CD4-positive, alpha-beta T cell treated with Interleukin-15 for 1 hour (primary cell): ENCODE measurements around the gene RPS24.

Source experiments
- DNase-seq: peaks from one replicate; pipeline ENCODE4 v3.0.0-alpha.2; 2020

Gene RPS24

GRCh38 chr10:78028438-78029268, 5.0 kb upstream of the RPS24 start:
- DNase-seq = no peak

DNA sequence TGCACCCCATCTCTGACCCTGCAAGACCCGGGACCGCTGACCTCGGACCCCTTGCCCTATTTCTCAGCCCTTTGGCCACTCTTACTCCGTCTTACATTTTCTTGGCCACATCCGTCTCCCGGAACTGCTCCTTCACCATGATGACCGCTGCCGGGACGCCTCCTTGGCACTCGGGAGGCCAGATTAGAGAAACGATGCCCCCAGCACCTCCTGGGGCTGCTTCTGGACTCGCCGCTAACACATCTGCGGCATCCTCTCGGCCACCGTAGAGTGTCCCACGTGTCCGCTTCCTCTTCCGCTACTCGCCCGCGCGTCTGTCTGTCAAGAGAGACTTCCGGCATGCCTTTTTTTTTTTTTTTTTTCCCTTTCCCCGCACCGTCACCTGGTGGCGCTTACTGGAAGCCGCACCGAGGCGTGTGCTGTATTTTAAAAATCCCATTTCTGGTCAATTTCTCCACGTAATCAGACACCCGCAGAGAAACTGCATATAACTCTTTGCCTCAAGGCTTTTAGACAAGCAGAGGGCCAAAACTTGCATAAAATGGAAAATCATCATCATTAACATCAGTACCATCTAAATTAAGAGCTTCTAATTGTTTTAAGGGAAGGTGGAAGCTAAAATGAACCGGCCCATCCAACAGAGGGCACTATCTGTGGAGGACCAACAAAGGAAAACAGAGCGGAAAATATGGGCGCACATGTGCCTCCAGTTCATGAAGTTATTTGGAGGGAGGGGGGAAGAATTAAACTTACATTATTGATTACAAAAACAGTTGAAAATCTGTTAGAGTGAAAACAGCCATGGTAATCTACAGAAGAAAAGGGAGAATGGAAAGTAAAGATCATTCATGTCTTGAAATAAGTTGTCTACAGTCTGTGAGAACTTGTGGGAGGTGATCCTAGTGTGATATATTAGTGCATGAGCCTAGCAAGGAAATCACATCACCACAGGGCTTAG, 4.1 kb upstream of the RPS24 start, which contains the start of gene POLR3A:
Gene POLR3A, minus strand, starts transcription at position 247 of the 958 bp plus-strand sequence. Its CDS starts 108 bp downstream, at position 139.
- DNase-seq = peak; percentile 95

DNA sequence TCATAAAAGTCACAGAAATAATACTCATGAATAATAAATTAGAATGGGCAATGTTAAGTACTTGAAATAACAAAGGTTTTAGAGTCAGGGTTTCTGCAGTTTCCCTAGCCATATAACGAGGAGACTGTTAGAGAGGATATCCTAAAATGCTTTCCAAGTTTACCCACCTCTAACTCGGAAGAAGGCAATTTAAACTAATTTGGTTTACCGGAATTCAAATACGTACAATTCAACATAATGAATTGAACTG, 351 bp upstream of the RPS24 start:
- no peak for DNase-seq

- DNase-seq = no peak
Observed at GRCh38 chr10:78035025-78035424, 1.4 kb downstream of the RPS24 start.

- no peak for DNase-seq
Observed at GRCh38 chr10:78035437-78035836, 1.8 kb downstream of the RPS24 start.

GRCh38 chr10:78035933-78036583, 2.4 kb downstream of the RPS24 start:
- DNase-seq = no peak

DNA sequence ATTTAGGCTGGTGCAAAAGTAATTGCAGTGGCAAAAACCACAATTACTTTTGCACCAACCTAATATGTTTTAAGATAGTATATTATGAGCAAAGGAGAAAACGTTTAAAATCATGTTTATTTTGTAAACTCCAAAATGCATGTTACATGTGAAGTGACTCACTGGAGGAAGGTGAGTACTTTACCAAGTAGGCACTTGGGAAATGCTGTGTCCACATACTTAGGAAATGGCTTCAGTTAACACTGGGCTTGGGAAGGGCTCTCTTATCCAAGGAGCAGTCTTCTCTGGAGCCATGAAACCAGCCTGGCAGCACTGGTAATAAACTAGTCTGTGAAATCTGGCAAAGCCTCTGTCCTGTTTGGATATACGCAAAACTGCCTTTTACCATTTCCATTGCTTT, 4.4 kb downstream of the RPS24 start:
- DNase-seq = no peak

DNA sequence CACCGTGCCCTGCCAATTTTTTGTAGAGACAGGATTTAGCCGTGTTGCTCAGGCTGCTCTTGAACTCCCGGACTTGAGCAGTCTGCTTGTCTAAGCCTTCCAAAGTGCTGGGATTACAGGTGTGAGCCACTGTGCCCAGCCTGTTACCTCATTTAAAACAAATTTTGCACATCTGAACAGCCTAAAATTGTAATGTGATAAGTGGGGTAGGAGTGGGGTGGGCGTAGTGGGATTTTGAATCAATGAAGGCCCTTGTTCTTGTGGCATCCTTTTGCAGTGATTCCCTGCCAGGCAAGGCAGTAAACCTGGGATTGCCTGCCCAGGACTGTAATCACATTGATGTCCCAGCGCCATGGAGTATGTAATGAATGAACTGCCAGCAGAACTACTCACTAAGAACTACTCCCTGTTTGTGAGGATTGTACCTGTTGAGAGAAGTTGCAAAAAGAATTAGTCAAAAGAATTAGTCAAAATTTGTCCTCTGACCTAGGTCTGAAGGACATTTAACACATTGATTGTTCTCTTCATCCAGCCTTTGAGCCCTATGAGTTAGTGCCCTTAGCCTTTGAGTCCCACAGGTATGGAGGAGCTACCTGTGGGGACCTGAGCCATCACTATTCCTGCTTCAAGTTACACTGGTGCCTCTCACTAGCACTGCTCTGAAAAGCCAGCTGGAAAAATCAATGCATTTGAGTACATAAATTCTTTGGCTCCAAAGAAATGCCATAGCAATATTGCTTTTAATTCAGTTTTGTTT, 5.3 kb downstream of the RPS24 start:
- no peak for DNase-seq

DNA sequence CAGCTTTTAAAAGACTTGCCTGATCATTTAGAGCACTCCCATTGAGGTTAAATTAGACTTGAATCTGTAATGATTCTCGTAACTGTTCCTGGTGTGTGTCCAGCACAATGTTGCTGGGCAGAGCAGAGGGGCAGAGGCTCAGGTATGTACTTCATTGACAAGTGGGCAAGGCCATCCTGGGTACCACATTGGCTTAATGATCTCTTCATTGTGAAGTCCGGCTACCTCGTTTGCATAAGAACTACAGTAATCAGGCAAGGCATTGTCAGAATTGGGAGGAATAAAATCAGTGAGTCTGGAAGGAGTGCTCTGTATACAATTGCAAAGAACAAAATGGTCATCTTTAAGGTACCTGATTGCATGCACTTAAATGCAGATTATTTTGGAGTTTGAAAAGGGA, 6.1 kb downstream of the RPS24 start:
- DNase-seq = no peak

DNA sequence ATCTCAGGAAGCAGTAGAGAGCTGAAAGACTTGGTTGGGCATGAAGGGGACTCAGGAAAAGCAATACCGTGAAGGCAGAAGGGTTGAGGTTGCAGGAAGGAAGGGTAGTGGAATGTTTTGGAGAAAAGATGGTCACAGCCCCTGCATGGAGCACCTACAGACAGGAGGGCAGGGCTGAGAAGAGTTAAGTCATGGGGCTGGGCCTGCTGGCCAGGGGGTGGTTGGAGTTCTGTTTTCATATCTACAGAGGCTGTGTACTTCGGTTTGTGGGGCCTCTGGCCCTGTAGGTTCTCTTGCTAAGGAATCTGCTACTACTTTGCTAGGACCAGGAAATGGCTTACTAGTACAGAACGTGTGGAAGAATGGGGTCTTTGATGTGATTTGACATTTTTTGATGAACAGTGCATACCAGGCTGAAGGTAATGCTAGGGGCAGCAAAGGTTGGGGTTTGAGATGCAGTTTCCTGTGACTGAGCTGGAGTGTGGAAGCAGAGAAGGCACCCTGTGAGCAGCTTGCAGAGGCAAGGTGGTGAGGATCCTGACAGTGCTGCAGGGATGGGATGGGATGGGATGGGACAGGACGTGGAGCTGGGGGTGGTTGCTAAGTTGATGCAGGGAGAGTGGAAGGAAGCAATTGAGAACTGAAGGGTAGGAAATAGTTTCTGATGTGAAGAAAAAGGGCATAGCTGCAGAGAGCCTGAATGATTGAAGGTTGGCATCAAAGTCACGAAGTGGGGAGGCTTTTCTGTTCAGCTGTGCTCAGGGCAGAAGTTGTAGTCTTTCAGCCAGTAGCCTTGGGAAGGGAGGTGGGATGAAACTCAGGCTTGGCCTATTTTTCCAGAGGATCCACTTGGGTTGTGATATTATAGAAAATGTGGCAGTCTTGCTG, 7.8 kb downstream of the RPS24 start:
- no peak for DNase-seq

DNA sequence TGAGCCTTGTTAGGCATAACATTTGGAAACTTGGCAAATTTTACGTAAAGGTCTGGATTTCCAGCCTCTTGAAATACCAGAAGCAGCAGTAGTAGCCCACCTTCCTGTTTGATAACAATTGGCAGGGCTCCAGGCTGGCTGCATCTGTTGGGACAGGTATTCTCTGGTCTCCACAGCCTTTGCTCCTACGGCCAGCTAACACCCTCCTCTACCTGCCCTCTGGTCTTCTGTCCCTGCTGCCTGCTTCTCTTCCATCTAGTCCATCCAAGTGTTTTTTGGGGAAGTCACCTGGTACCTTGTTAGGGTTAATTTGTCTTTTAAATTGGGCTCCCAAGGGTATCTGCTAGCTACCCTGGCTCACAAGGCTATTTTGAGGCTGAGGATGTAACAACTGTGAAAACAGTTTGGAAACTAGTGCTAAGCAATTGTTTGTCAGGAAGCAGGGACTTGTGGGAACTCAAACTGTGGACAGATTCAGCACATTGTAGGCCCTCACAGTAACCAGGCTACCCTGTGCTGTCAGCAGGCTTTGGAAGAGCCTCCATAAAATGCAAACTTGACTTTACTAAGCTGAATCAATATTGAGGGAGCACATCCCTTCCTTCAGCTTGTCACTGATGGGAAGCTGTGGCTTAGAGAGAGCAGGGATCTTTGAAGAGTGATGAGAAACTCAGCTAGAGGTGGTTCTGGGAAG, 8.5 kb downstream of the RPS24 start:
- DNase-seq = no peak

DNA sequence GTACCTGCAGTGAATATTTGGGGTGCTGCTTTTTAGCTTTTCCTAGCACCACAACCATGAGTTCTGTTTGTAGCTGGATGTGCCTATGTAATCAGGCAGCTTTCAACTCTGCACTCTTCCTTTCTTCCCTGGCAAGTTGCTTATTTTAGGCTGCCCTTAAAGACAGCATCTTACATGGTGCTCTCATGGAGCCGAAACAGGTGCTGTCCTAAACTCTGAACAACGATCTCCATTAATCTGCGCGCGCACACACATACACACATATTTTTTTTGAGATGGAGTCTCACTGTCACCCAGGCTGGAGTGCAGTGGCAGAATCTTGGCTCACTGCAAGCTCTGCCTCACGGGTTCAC, 9.1 kb downstream of the RPS24 start:
- no peak for DNase-seq

GRCh38 chr10:78044179-78044578, 10.5 kb downstream of the RPS24 start:
- DNase-seq = no peak

DNA sequence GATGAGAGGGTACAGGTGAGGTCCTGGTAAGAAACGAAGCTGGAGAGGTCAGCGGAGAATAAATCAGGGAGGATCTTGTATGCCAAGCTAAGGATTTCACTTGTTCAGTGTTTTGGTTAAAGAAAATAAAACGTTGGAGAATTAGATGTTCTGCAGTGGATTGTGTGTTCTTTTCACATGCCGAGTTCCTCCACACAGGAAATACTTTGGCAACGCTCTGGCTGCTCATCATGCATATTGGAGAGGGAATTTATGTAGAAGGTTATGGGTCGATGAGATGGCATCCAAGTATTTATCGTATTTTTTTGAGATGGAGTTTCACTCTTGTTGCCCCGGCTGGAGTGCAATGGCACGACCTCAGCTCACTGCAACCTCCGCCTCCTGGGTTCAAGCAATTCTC, 11.0 kb downstream of the RPS24 start:
- DNase-seq = no peak

GRCh38 chr10:78045237-78045636, 11.6 kb downstream of the RPS24 start:
- DNase-seq = no peak

DNA sequence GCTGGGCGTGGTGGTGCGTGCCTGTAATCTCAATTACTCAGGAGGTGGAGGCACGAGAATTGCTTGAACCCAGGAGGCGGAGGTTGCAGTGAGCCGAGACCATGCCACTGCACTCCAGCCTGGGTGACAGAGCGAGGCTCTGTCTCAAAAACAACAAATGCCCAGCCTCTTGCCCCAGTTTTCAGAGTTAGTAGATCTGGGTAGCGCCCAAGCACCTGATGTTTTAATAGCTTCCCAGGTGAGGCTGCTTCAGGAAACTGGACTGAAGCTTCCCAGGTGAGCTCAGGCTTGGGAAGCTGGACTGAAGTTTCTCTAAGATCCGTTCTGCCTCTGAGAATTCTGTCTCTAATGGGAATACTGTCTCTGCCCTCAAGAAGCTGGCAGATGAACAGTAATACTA, 12.2 kb downstream of the RPS24 start:
- DNase-seq = no peak

- DNase-seq = no peak
Observed at GRCh38 chr10:78046711-78047269, 13.1 kb downstream of the RPS24 start.

DNA sequence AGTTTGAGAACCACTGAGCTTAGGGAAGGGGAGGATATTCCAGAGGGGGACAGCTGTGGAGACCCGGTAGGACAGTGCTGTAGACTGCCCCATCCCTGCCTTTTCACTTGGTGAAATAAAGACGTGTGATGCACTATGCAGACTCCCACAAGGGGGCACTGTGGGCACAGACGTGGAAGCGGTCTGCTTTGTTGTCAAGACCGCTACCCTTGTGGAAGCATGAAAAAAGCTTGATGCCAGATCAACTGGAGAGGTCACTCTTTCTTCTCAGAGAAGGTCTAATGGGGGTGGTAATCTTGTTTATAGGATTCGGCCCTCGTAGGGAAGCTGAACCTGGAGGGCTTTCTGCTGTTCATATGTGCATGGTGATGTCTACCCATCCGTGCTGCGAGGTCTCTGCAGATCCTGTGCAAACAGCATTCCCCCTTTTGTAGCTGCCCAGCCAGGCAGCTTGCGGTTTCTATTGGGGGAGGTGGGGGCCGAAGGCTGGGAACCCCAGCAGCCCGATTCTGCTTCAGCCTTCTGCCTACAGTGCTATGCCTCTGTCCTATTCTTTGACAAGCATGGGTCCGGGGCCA, 13.7 kb downstream of the RPS24 start:
- DNase-seq = peak; percentile 68

DNA sequence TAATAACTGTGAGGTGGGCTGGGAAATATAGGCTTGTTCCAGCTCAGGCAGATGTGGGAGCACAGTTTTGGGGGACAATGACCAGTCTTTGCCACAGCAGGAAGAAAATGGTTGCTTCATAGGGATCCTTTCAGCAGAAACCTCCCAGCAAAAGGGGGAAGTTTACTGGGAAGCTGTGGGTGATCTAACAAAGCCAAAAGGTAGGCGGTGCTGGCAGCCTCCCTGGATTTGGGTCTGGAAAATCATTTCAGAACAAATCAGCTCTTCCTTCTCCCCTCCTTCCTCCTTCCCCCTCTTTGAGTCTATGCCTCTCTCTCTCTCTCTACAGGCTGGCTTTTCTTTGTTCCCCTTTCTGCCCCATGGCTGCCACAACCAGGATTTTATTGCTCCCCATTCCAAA, 16.2 kb downstream of the RPS24 start:
- no peak for DNase-seq

DNA sequence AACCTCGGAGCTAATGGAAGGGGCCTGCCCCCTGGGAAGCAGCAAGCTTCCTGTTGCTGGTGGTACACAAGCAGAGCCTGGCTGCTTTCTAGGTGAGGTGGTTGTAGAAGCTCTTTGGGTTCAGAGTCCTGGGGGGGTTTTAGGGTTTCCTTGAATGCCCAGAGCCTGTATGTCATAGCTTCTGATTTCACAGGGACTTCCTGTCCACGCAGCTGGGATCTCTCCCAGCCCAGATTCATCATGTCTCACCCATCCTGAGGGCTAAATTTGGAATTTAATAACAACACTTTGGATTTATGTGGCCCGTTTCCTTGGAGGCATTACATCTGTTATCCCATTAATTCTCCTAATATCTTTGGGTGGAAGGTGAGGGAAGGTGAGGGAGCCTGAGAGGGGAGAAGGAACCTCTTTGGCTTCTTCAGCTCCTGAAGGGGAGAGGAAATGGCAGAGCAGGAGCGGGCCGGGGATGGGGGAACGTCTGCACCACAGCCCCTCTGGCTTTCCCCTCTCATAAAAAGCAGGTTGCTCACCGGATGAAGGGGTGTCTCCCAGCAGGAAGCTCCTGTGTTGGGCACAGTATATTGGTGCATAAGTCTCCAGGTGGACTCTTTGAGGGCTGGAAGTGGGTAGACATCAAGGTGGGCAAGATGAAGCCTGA, 19.7 kb downstream of the RPS24 start:
- DNase-seq = no peak
